ENCODE results near the gene STUM. TPM values are rescaled to one million over a fixed set of nuclear protein-coding genes. Genes with fewer than 3 reads are reported as not detected.
"Not testable (repeated sequence)": the region's sequence is repeated elsewhere in the genome, so short reads cannot be mapped to it uniquely, and the experiment has no call there.

The STUM gene
- total and polyA plus RNA-seq, 2 donors (not counting 1 experiment from before 2014, with no cell fraction given): 0.01 TPM; not detected in 1

- peaks cover 6% of the 10 kb centered on the region for H3K36me3 ChIP-seq (ENCODE audit: control insufficient read depth, insufficient read depth, low read length)
- no peak overlapping the region for H3K4me2 ChIP-seq (ENCODE audit: extremely low read depth, insufficient read depth, low read length)
- peak in 1 of 2 donors; percentile 51 for DNase-seq (ENCODE audit: low read depth in 2 of 2)
- TF ChIP-seq EZH2 (IDR thresholded peaks at IDR 0.05; ENCODE audit: low read length, missing control alignments) (no peak), CTCF (conservative IDR thresholded peaks at IDR 0.05 in 1 of 2, IDR thresholded peaks at IDR 0.05 in 1 of 2; ENCODE audit: low read depth in 1 of 2, low read length in 2 of 2) (peak; percentile 43 to 64)
- H3K4me1 ChIP-seq (ENCODE audit: control insufficient read depth, extremely low read depth, insufficient read depth, low read length): peaks cover 2% of the 10 kb centered on the region
- H3K9ac ChIP-seq (ENCODE audit: insufficient read depth, low read length): no peak overlapping the region
- no peaks in the 10 kb centered on the region for H4K20me1 ChIP-seq (ENCODE audit: control insufficient read depth, extremely low read depth, insufficient read depth, low read length)
- H3K27me3 ChIP-seq (ENCODE audit: control insufficient read depth, insufficient read depth, low read length): no peaks in the 10 kb centered on the region
- H3K27ac ChIP-seq (ENCODE audit: insufficient read depth, low read length): no peak overlapping the region
- H2AFZ ChIP-seq (ENCODE audit: low read length): no peak overlapping the region
- no peaks in the 10 kb centered on the region for H3K9me3 ChIP-seq (ENCODE audit: control insufficient read depth, insufficient read depth, low read depth, low read length)
- no peaks in the 10 kb centered on the region for H3K79me2 ChIP-seq (ENCODE audit: control insufficient read depth, insufficient read depth, low read length)
- H3K4me3 ChIP-seq (replicated peaks in 1 of 4; ENCODE audit: control extremely low read depth in 1 of 4, insufficient read depth in 1 of 4, low read depth in 3 of 4, low read length in 4 of 4): no peak overlapping the region
Measured at GRCh38 chr1:226637147-226637935, 88.8 kb downstream of the STUM start.

- H3K4me2 ChIP-seq (ENCODE audit: extremely low read depth, insufficient read depth, low read length): no peak overlapping the region
- no peak overlapping the region for H2AFZ ChIP-seq (ENCODE audit: low read length)
- no peak overlapping the region for H3K27ac ChIP-seq (ENCODE audit: insufficient read depth, low read length)
- no peak for DNase-seq (ENCODE audit: low read depth in 2 of 2)
- H3K9ac ChIP-seq (ENCODE audit: insufficient read depth, low read length): no peak overlapping the region
- TF ChIP-seq EZH2 (IDR thresholded peaks at IDR 0.05; ENCODE audit: low read length, missing control alignments): no peak
- TF ChIP-seq CTCF (conservative IDR thresholded peaks at IDR 0.05 in 1 of 2, IDR thresholded peaks at IDR 0.05 in 1 of 2; ENCODE audit: low read depth in 1 of 2, low read length in 2 of 2): no peak
- no peaks in the 10 kb centered on the region for H3K79me2 ChIP-seq (ENCODE audit: control insufficient read depth, insufficient read depth, low read length)
- H4K20me1 ChIP-seq (ENCODE audit: control insufficient read depth, extremely low read depth, insufficient read depth, low read length): no peaks in the 10 kb centered on the region
- peaks cover 6% of the 10 kb centered on the region for H3K36me3 ChIP-seq (ENCODE audit: control insufficient read depth, insufficient read depth, low read length)
- H3K4me3 ChIP-seq (replicated peaks in 1 of 4; ENCODE audit: control extremely low read depth in 1 of 4, insufficient read depth in 1 of 4, low read depth in 3 of 4, low read length in 4 of 4): no peak overlapping the region
- peaks cover 2% of the 10 kb centered on the region for H3K4me1 ChIP-seq (ENCODE audit: control insufficient read depth, extremely low read depth, insufficient read depth, low read length)
- H3K27me3 ChIP-seq (ENCODE audit: control insufficient read depth, insufficient read depth, low read length): no peaks in the 10 kb centered on the region
- H3K9me3 ChIP-seq (ENCODE audit: control insufficient read depth, insufficient read depth, low read depth, low read length): no peaks in the 10 kb centered on the region
Measured at GRCh38 chr1:226638001-226638601, 89.5 kb downstream of the STUM start.

GRCh38 chr1:226638608-226639007, 90.0 kb downstream of the STUM start:
- no peaks in the 10 kb centered on the region for H3K27me3 ChIP-seq (ENCODE audit: control insufficient read depth, insufficient read depth, low read length)
- H3K9ac ChIP-seq (ENCODE audit: insufficient read depth, low read length): no peak overlapping the region
- H4K20me1 ChIP-seq (ENCODE audit: control insufficient read depth, extremely low read depth, insufficient read depth, low read length): no peaks in the 10 kb centered on the region
- no peaks in the 10 kb centered on the region for H3K79me2 ChIP-seq (ENCODE audit: control insufficient read depth, insufficient read depth, low read length)
- DNase-seq (ENCODE audit: low read depth in 2 of 2): no peak
- H2AFZ ChIP-seq (ENCODE audit: low read length): no peak overlapping the region
- H3K4me1 ChIP-seq (ENCODE audit: control insufficient read depth, extremely low read depth, insufficient read depth, low read length): peaks cover 3% of the 10 kb centered on the region
- no peaks in the 10 kb centered on the region for H3K9me3 ChIP-seq (ENCODE audit: control insufficient read depth, insufficient read depth, low read depth, low read length)
- H3K4me3 ChIP-seq (replicated peaks in 1 of 4; ENCODE audit: control extremely low read depth in 1 of 4, insufficient read depth in 1 of 4, low read depth in 3 of 4, low read length in 4 of 4): no peak overlapping the region
- H3K36me3 ChIP-seq (ENCODE audit: control insufficient read depth, insufficient read depth, low read length): peaks cover 6% of the 10 kb centered on the region
- H3K4me2 ChIP-seq (ENCODE audit: extremely low read depth, insufficient read depth, low read length): no peak overlapping the region
- H3K27ac ChIP-seq (ENCODE audit: insufficient read depth, low read length): no peak overlapping the region
- TF ChIP-seq CTCF (conservative IDR thresholded peaks at IDR 0.05 in 1 of 2, IDR thresholded peaks at IDR 0.05 in 1 of 2; ENCODE audit: low read depth in 1 of 2, low read length in 2 of 2) (no peak), EZH2 (IDR thresholded peaks at IDR 0.05; ENCODE audit: low read length, missing control alignments) (no peak)

GRCh38 chr1:226639206-226639605, 90.6 kb downstream of the STUM start:
- not testable (repeated sequence) for H3K36me3 ChIP-seq (ENCODE audit: control insufficient read depth, insufficient read depth, low read length); H3K27me3 ChIP-seq (ENCODE audit: control insufficient read depth, insufficient read depth, low read length); H3K9ac ChIP-seq (ENCODE audit: insufficient read depth, low read length); H4K20me1 ChIP-seq (ENCODE audit: control insufficient read depth, extremely low read depth, insufficient read depth, low read length); H3K4me3 ChIP-seq (replicated peaks in 1 of 4; ENCODE audit: control extremely low read depth in 1 of 4, insufficient read depth in 1 of 4, low read depth in 3 of 4, low read length in 4 of 4); H3K4me1 ChIP-seq (ENCODE audit: control insufficient read depth, extremely low read depth, insufficient read depth, low read length); H3K79me2 ChIP-seq (ENCODE audit: control insufficient read depth, insufficient read depth, low read length); H2AFZ ChIP-seq (ENCODE audit: low read length); H3K4me2 ChIP-seq (ENCODE audit: extremely low read depth, insufficient read depth, low read length); H3K27ac ChIP-seq (ENCODE audit: insufficient read depth, low read length); H3K9me3 ChIP-seq (ENCODE audit: control insufficient read depth, insufficient read depth, low read depth, low read length); DNase-seq (ENCODE audit: low read depth in 2 of 2)

All from fibroblast of lung (primary cell).